GM18867 (cell line): ENCODE measurements around the gene DOCK1.

Source experiments
- ATAC-seq: cut with Tn5 transposase; IDR thresholded peaks from one replicate; pipeline ENCODE4 v1.9.1; 2021; ENCODE audit warnings: mild to moderate bottlenecking, moderate library complexity; ENCODE audit not compliant: unreplicated experiment

The DOCK1 gene

GRCh38 chr10:127326883-127327282 is 421.7 kb downstream of the DOCK1 start:
- ATAC-seq: no peak

- no peak for ATAC-seq
These were observed 426.5 kb downstream of the DOCK1 start for GRCh38 chr10:127331696-127332095.

- ATAC-seq: no peak
These were observed 427.4 kb downstream of the DOCK1 start for GRCh38 chr10:127332631-127333030.

- ATAC-seq: no peak
These were observed 432.6 kb downstream of the DOCK1 start for GRCh38 chr10:127337801-127338200.

- no peak for ATAC-seq
These were observed 433.3 kb downstream of the DOCK1 start for GRCh38 chr10:127338399-127339110.

GRCh38 chr10:127343821-127344220 is 438.6 kb downstream of the DOCK1 start:
- no peak for ATAC-seq

- no peak for ATAC-seq
These were observed 439.1 kb downstream of the DOCK1 start for GRCh38 chr10:127344346-127344745.

- no peak for ATAC-seq
These were observed 440.2 kb downstream of the DOCK1 start for GRCh38 chr10:127345231-127345965.

- ATAC-seq: peak; percentile 60
These were observed 441.4 kb downstream of the DOCK1 start for GRCh38 chr10:127346604-127347003.

GRCh38 chr10:127347202-127347959 is 442.2 kb downstream of the DOCK1 start:
- ATAC-seq: no peak

- no peak for ATAC-seq
These were observed 444.5 kb downstream of the DOCK1 start for GRCh38 chr10:127349737-127350136.

- ATAC-seq: no peak
These were observed 446.3 kb downstream of the DOCK1 start for GRCh38 chr10:127351542-127351941.

- ATAC-seq: peak; percentile 58
These were observed 448.3 kb downstream of the DOCK1 start for GRCh38 chr10:127353544-127353943.

GRCh38 chr10:127354255-127354654 is 449.0 kb downstream of the DOCK1 start:
- ATAC-seq: no peak

- ATAC-seq: no peak
These were observed 449.8 kb downstream of the DOCK1 start for GRCh38 chr10:127354992-127355391.

GRCh38 chr10:127356360-127356759 is 451.1 kb downstream of the DOCK1 start:
- ATAC-seq: no peak

GRCh38 chr10:127357265-127357664 is 452.0 kb downstream of the DOCK1 start:
- ATAC-seq: no peak

GRCh38 chr10:127358337-127358736 is 453.1 kb downstream of the DOCK1 start:
- ATAC-seq: no peak

GRCh38 chr10:127364034-127364433 is 458.8 kb downstream of the DOCK1 start:
- no peak for ATAC-seq

- no peak for ATAC-seq
These were observed 462.9 kb downstream of the DOCK1 start for GRCh38 chr10:127368101-127368500.

GRCh38 chr10:127368929-127369328 is 463.7 kb downstream of the DOCK1 start:
- no peak for ATAC-seq

GRCh38 chr10:127370601-127371000 is 465.4 kb downstream of the DOCK1 start:
- no peak for ATAC-seq
